GM18867 (cell line): ENCODE results near the gene SVEP1.

ENCODE experiments used
- ATAC-seq: cut with Tn5 transposase; IDR thresholded peaks from one replicate; pipeline ENCODE4 v1.9.1; 2021; ENCODE audit warnings: mild to moderate bottlenecking, moderate library complexity; ENCODE audit not compliant: unreplicated experiment

SVEP1 gene

DNA sequence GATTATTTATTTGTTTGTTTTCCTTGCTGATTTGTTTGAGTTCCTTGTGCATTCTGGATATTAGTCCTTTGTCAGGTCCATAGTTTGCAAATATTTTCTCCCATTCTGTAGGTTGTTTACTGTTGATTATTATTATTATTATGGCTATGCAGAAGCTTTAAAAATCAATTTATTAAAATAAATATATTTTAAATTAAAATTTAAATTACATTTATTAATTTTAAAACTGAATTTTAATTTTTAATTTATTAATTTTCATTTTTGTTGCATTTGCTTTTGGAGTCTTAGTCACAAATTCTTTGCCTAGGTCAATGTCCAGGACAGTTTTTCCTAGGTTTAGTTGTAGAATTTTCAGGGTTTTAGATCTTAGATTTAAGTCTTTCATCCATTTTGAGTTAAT lies 50.9 kb downstream of the SVEP1 start:
- ATAC-seq = no peak

- no peak for ATAC-seq
These were observed 53.1 kb downstream of the SVEP1 start for GRCh38 chr9:110526426-110526825.

- ATAC-seq = no peak
These were observed 58.3 kb downstream of the SVEP1 start for GRCh38 chr9:110521206-110521605.

DNA sequence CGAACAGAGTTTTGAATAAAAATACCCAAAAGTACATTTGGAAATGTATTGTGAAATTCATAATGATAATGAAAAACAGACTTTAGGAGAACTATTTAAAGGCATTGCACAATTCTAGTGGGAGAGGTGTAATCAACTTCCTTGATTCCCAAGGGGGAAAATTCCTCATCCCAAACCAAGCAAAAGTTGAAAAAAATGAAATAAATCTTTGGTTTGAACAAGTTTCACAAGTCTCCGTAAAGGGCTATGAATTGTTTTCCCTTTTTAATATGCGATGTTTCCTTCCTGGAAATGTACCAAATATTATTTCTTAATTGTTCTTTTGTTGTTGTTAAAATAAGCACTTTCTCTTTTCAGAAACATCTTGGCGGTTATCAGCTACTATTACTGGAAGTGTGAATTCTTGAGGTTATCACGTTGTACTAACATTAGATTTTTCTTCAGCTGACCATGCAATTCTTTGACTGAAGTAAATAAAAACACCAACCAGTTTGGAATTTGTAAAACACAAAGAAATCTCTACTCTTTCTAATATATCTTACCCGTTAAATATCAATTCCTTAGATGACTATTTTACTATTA lies 59.3 kb downstream of the SVEP1 start:
- ATAC-seq = no peak

GRCh38 chr9:110517483-110517882 lies 62.1 kb downstream of the SVEP1 start:
- ATAC-seq = no peak

DNA sequence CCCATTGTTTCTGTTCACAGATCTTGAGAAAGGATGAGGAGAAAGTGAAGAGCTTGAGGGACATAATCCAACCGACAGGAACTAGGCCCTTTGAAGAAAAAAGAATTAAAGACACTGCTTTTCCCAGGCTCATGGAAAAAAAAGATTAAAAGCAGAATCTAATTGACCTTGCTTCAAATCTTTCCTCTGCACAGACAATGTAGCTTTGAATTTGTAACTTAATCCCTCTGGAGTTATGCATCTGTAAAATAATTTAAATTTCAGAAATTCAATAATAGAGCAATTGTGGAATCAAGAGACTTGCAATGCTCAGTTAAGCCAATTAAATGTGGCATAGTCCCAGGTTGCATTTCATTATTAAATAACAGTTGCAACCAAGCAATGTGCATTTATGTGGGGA lies 64.6 kb downstream of the SVEP1 start:
- no peak for ATAC-seq

GRCh38 chr9:110512817-110513216 lies 66.7 kb downstream of the SVEP1 start:
- no peak for ATAC-seq

- ATAC-seq = no peak
These were observed 69.7 kb downstream of the SVEP1 start for GRCh38 chr9:110509792-110510191.

DNA sequence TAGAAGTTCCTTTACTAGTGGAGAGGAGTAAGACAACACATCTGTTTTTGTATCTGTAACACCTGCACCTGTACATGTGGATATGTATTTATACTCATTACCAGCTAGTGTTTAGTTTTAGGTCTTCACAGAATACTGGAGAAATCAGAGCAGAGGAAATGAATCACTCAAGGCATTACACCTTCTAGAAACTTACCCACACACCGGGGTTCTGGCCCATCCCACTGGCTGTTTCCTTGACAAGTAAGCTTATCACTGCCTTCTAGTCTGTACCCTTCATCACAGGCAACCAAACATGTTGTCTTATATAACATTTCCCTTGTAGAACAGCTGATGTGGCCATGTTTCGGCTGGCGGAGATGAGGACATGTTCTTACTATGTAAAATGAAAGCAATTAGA lies 76.7 kb downstream of the SVEP1 start:
- no peak for ATAC-seq

GRCh38 chr9:110499608-110500007 lies 79.9 kb downstream of the SVEP1 start:
- no peak for ATAC-seq

GRCh38 chr9:110487196-110487595 lies 92.3 kb downstream of the SVEP1 start:
- no peak for ATAC-seq

GRCh38 chr9:110486218-110486617 lies 93.3 kb downstream of the SVEP1 start:
- ATAC-seq = no peak

- no peak for ATAC-seq
These were observed 100.1 kb downstream of the SVEP1 start for GRCh38 chr9:110479481-110479880.

GRCh38 chr9:110476251-110476650 lies 103.3 kb downstream of the SVEP1 start:
- ATAC-seq = no peak

GRCh38 chr9:110472111-110472510 lies 107.4 kb downstream of the SVEP1 start:
- no peak for ATAC-seq

DNA sequence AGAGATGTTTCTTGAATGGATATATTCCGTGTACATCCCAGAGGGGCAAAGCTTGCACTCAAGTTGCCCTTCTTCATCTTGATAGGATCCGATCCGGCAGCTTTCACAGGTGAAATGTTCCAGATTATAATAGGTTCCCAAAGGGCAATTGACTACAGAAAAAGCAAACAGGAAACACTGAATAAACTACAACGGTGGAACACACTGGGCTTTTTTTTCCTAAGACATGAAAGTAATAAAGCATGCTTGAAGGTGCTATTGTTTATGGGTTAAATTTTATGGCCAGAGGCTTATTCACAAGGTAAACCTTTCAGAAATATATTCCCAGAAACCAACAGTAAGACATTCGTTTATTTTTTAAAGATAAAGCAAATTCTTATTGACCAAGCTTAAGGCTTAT lies 110.6 kb downstream of the SVEP1 start:
- no peak for ATAC-seq

DNA sequence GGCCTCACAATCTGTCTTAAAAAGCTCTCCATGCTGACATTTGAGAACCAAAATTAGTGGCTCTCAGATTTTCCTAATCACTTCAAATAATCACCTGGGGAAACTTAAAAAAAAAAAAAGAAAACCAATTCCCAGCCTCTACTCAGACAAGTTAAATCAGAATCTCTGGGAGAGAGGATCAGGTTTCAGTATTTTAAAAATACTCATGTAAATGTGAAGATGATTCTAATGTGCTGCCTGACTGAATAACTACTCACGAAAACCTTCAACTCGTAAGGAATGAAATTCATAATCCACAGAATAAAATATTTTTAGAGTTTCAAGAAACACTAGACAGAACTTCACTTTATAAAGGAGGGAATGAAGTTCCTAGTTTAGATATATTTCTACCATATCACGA lies 114.4 kb downstream of the SVEP1 start:
- no peak for ATAC-seq

DNA sequence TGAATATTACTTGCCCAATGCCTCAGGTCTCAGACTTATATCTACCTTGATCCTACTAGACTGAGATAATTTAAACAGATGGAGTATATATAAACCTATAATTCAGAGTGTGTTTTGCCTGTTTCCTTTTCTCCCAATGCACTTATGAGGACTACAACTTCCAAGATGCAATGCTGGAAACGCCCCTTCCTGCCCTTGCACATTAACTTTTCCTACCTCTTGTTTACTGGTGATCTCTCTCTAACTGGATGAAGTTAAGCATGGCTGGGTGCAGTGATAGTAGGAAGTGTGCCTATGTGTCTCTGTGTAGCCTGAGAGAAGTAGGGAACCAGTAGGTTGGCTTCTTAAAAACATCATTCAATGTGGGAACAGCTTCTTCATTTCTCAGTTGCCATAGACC lies 115.2 kb downstream of the SVEP1 start:
- no peak for ATAC-seq

DNA sequence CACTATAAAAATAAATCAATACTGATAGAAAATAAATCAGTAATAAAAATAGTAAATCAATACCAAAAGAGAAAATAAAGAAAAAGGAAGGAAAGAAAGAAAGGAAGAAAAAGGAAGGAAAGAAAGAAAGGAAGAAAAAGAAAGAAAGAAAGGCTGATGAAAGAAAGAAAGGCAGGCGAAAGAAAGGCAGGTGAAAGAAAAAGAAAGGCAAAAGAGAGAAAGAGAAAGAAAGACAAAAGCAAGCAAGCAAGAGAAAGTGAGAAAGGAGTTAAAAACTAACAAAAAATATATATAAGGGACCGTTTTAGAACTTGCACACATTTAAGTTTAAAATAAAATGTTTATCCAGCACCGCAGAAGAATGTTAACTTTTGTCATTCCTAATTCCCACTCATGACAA lies 116.0 kb downstream of the SVEP1 start:
- no peak for ATAC-seq

GRCh38 chr9:110457245-110457644 lies 122.3 kb downstream of the SVEP1 start:
- ATAC-seq = no peak

DNA sequence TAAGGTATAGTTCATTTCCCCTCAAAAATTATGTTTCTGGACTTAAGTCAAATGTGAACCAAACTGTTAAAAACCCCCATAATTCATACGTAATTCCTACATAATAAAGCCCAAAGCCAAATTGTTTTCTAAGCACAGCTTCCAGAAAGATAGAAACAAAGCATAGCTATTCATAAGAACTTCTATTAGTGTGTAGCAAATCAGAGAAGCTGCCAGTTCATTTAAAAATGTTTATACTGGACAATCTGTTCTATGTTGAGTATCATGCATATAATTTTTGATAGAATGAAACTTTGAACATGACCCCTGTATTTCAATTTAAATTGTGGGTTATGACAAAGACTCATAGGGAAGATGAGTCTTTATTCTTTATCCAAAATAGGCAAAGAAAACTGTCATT lies 122.9 kb downstream of the SVEP1 start:
- no peak for ATAC-seq

DNA sequence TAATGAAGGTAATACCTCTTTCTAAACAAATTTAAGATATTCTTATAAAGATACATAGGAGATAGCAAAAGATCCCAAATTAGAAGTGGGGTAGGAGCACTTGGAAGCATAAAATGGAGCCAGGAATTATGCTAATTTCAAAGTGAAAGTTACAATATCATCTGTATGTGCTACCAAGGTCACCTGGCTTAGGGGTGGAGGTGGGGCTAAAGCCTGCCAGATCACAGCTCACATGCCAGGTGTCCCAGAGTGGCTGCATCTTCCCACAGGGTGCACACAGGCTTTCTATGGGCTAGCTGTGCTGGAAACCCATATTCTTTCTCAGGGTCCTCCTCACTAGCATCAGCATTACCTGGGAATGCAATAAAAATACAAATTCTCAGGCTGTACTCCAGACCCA lies 123.7 kb downstream of the SVEP1 start:
- no peak for ATAC-seq

- ATAC-seq = no peak
These were observed 127.2 kb downstream of the SVEP1 start for GRCh38 chr9:110452227-110452801.
